PC-3 (cell line): ENCODE results near the gene PLXNA1. TPM values are rescaled to one million over a fixed set of nuclear protein-coding genes. Genes with fewer than 3 reads are reported as not detected.

ENCODE experiments used
- ATAC-seq: fragments of 200-7000 bp; cut with Tn5 transposase; 2 replicates; pipeline ENCODE4 v1.9.1; 2020; ENCODE audit warnings: mild to moderate bottlenecking, moderate library complexity
- BruUV-seq: library from RNA; stranded (reverse); fragments of 400-500 nt; replicated peaks from 2 replicates; lab custom pipeline; 2021; lab: Mats Ljungman, UMichigan
- CTCF ChIA-PET: fragments of 300-600 bp; sonication (Branson Sonifier 250); formaldehyde crosslinking; loops from one replicate; lab custom pipeline; 2022; ENCODE audit warnings: antibody characterized with exemption; lab: Charles Lee
- POLR2A ChIA-PET: fragments of 300-600 bp; sonication (Branson Sonifier 250); formaldehyde crosslinking; loops from one replicate; lab custom pipeline; 2022; ENCODE audit warnings: antibody characterized with exemption; ENCODE audit not compliant: unreplicated experiment; lab: Charles Lee
- DNase-seq: peaks from one replicate; pipeline ENCODE4 v3.0.0-alpha.2; 2015
- H2AFZ ChIP-seq: fragments of 300-600 bp; sonication (generic); 2 replicates; pipeline ENCODE4 v1.6.0; 2016; ENCODE audit warnings: antibody characterized with exemption, low read length
- H3F3A ChIP-seq: fragments of 300-600 bp; sonication (generic); one replicate; pipeline ENCODE4 v1.6.0; 2017; ENCODE audit warnings: antibody characterized with exemption, low read length, control low read depth, mild to moderate bottlenecking; ENCODE audit not compliant: unreplicated experiment
- H3K27ac ChIP-seq: fragments of 300-600 bp; sonication (generic); 2 replicates; pipeline ENCODE4 v1.5.1; 2016; ENCODE audit warnings: mild to moderate bottlenecking, low read length
- H3K27me3 ChIP-seq: fragments of 300-600 bp; sonication (generic); 2 replicates; pipeline ENCODE4 v1.6.1; 2016; ENCODE audit warnings: low read length, mixed read lengths
- H3K36me3 ChIP-seq: fragments of 300-600 bp; sonication (generic); 2 replicates; pipeline ENCODE4 v1.6.1; 2016; ENCODE audit warnings: low read depth, mixed run types, low read length, mixed read lengths
- H3K4me1 ChIP-seq: fragments of 300-600 bp; sonication (generic); 2 replicates; pipeline ENCODE4 v1.5.1; 2016; ENCODE audit warnings: low read length; ENCODE audit not compliant: insufficient read depth
- H3K4me2 ChIP-seq: fragments of 300-600 bp; sonication (generic); 2 replicates; pipeline ENCODE4 v1.6.0; 2016; ENCODE audit warnings: low read length
- H3K4me3 ChIP-seq: fragments of 300-600 bp; sonication (generic); 2 replicates; pipeline ENCODE4 v1.5.1; 2016; ENCODE audit warnings: mild to moderate bottlenecking, low read length, mixed read lengths
- H3K79me2 ChIP-seq: fragments of 300-600 bp; sonication (generic); 2 replicates; pipeline ENCODE4 v1.6.1; 2017; ENCODE audit warnings: low read length, mixed read lengths
- H3K9ac ChIP-seq: fragments of 300-600 bp; sonication (generic); 2 replicates; pipeline ENCODE4 v1.6.0; 2016; ENCODE audit warnings: mild to moderate bottlenecking, low read length
- H3K9me2 ChIP-seq: fragments of 300-600 bp; sonication (generic); replicated peaks from 2 replicates; pipeline ENCODE4 v1.6.1; 2016; ENCODE audit warnings: mixed run types, low read length, mixed read lengths
- H3K9me3 ChIP-seq: fragments of 300-600 bp; sonication (generic); 2 replicates; pipeline ENCODE4 v1.6.1; 2016; ENCODE audit warnings: low read length, mixed read lengths
- H4K20me1 ChIP-seq: fragments of 300-600 bp; sonication (generic); 2 replicates; pipeline ENCODE4 v1.6.1; 2016; ENCODE audit warnings: low read length, mixed read lengths
- CTCF ChIP-seq: fragments of 300-600 bp; sonication (generic); conservative IDR thresholded peaks from 2 replicates; pipeline ENCODE4 v1.5.1; 2017; ENCODE audit warnings: antibody characterized with exemption, low read depth, mild to moderate bottlenecking, low read length
- EZH2 ChIP-seq: fragments of 300-600 bp; sonication (generic); IDR thresholded peaks from one replicate; pipeline ENCODE4 v1.6.1; 2017; ENCODE audit warnings: antibody characterized with exemption, mild to moderate bottlenecking, low read length; ENCODE audit not compliant: unreplicated experiment
- EZH2phosphoT487 ChIP-seq: fragments of 300-600 bp; sonication (generic); IDR thresholded peaks from 2 replicates; pipeline ENCODE4 v1.6.1; 2018; ENCODE audit warnings: mild to moderate bottlenecking, antibody characterized with exemption, low read length, borderline replicate concordance
- intact Hi-C: fragments of 100-400 bp; cut with micrococcal nuclease; formaldehyde crosslinking; loops from 2 replicates; pipeline ENCODE4 v1.9.0; 2023
- total RNA-seq: library from RNA; depleted of rRNA; stranded (reverse); fragments of >200 nt; gene quantifications from 2 replicates; pipeline ENCODE4 v1.2.3, GENCODE V29; 2014

PLXNA1 gene
- total RNA-seq, 1 experiment from 2014 or later, result 30.0 TPM

DNA sequence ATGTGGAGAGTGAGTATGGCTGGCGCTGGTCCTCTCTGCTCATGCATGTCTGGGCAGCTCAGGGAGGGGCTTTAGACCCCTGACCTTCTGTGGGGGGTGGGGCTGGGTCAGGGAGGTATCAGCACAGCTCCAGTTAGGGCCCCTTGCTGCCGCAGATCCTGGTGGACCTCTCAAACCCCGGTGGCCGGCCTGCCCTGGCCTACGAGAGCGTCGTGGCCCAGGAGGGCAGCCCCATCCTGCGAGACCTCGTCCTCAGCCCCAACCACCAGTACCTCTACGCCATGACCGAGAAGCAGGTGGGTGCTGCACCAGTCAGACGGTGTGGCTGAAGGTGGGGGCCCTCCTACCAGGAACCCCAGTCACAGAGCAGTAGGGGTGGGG lies 20.2 kb downstream of the PLXNA1 start:
- no TSS peak for BruUV-seq
- no peak overlapping the region for H3K9ac ChIP-seq
- no peaks in the 10 kb centered on the region for H3F3A ChIP-seq
- no peaks in the 10 kb centered on the region for H3K9me2 ChIP-seq
- H2AFZ ChIP-seq, result no peak overlapping the region
- peaks cover 17% of the 10 kb centered on the region; the same call in 1 of the 2 replicates for H3K79me2 ChIP-seq
- no peaks in the 10 kb centered on the region for H3K9me3 ChIP-seq
- intact Hi-C loops, result no loop called here
- ChIA-PET POLR2A (no interaction called here), CTCF (no interaction called here)
- peaks cover 20% of the 10 kb centered on the region for H3K4me1 ChIP-seq
- DNase-seq (no peak), ATAC-seq (no peak)
- no peak overlapping the region for H3K4me3 ChIP-seq
- H4K20me1 ChIP-seq, result no peaks in the 10 kb centered on the region
- H3K4me2 ChIP-seq, result no peak overlapping the region
- TF ChIP-seq EZH2 (no peak), CTCF (no peak), EZH2phosphoT487 (no peak)
- no peaks in the 10 kb centered on the region for H3K36me3 ChIP-seq
- no peak overlapping the region for H3K27ac ChIP-seq
- no peaks in the 10 kb centered on the region for H3K27me3 ChIP-seq

DNA sequence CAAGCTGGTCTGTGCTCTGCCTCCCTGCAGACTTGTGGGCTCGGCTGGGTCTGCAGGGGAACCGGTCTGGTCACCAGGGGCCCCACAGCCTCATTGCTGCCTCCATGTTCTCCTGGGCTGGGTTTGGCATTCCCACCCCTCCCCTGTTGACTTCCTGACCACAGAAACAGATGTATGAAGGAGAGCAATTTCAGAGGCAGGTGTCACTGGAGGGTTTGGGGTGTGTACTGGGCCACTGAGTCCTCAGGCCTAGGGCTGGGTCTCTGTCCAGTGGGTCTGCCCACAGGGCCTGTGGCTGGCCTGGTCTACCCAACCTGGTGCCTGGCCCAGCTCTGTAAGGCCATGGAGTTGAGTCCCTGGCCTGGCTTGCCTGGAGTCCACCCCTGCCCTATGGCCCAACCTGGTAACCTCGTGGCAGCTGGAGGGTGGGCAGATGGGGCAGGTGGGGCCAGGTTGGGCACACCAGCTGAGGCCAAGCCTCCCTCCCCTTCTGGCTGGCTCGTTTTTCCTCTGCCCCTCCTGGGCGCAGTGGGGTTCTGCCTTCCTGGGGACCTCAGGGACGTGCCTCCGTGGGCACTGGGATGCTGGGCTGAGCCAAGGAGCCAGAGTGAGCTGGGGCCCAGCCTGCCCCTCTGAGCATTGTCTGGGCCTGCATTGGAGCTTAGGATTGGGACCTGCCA lies 20.8 kb downstream of the PLXNA1 start:
- Histone ChIP-seq H3K79me2 (peaks cover 12% of the 10 kb centered on the region; the same call in 1 of the 2 replicates), H4K20me1 (no peaks in the 10 kb centered on the region), H3K27me3 (no peaks in the 10 kb centered on the region), H3K9ac (no peak overlapping the region), H3K4me3 (no peak overlapping the region), H3K4me1 (peaks cover 20% of the 10 kb centered on the region), H3K27ac (no peak overlapping the region), H3K36me3 (no peaks in the 10 kb centered on the region), H3F3A (no peaks in the 10 kb centered on the region), H3K4me2 (no peak overlapping the region), H3K9me3 (no peaks in the 10 kb centered on the region), H2AFZ (no peak overlapping the region), H3K9me2 (no peaks in the 10 kb centered on the region)
- no TSS peak for BruUV-seq
- DNase-seq (no peak), ATAC-seq (no peak)
- TF ChIP-seq EZH2 (no peak), CTCF (no peak), EZH2phosphoT487 (no peak)
- POLR2A ChIA-PET, result no interaction called here
- CTCF ChIA-PET, result no interaction called here
- intact Hi-C loops, result no loop called here

GRCh38 chr3:127004641-127005397 lies 21.9 kb downstream of the PLXNA1 start:
- ATAC-seq, result no peak
- no peak overlapping the region for H3K4me3 ChIP-seq
- peaks cover 20% of the 10 kb centered on the region for H3K4me1 ChIP-seq
- POLR2A ChIA-PET, result no interaction called here
- H3K9me3 ChIP-seq, result no peaks in the 10 kb centered on the region
- no peak for DNase-seq
- no peak overlapping the region for H3K9ac ChIP-seq
- no TSS peak for BruUV-seq
- H2AFZ ChIP-seq, result no peak overlapping the region
- no peaks in the 10 kb centered on the region for H3K27me3 ChIP-seq
- intact Hi-C loops, result no loop called here
- no peak overlapping the region for H3K27ac ChIP-seq
- H3K79me2 ChIP-seq, result 0 out of 2 replicates have a peak, but pooled peaks cover 8% of the 10 kb centered on the region
- no peak overlapping the region for H3K4me2 ChIP-seq
- TF ChIP-seq CTCF (no peak), EZH2phosphoT487 (no peak), EZH2 (no peak)
- no peaks in the 10 kb centered on the region for H3K9me2 ChIP-seq
- H3F3A ChIP-seq, result no peaks in the 10 kb centered on the region
- no peaks in the 10 kb centered on the region for H3K36me3 ChIP-seq
- CTCF ChIA-PET, result no interaction called here
- H4K20me1 ChIP-seq, result no peaks in the 10 kb centered on the region
